EH (cell line): ENCODE measurements around the gene GM2A.
"Not testable (repeated sequence)": the region's sequence is repeated elsewhere in the genome, so short reads cannot be mapped to it uniquely, and the experiment has no call there.

ENCODE experiments used
- DNase-seq: peaks from one replicate; pipeline ENCODE4 v3.0.0-alpha.2; 2015; ENCODE audit warnings: low read depth

Gene GM2A

GRCh38 chr5:151228986-151229385 lies 24.0 kb upstream of the GM2A start:
- no peak for DNase-seq

DNA sequence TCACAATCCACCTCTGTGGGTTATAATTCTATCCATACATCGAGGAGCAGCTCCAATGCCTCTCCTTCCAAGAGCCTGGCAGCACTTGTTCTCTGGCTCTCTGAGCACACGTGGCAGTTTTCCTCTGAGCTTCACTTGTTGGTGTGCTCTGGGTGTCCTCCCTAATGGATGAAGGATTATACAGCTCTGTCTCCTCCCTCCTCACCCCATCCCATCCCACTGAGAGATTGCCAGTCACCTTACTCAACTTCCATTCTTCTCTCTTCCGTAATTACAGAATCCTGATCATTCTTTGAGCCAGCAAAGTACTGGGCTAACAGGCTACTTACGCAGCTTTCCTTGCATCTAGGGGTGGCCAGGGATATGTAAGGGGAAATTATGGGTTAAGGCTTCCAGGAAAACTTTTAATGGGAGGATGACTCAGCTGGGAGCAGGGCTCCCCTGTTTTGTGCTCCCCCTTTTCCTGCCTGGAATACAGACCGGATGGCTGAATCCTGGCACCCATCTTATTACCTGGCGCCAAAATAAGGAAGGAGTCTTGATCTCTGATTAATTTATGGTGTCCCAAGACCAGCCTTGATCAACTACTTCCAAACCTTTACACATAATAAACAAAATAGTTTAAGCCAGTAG lies 22.8 kb upstream of the GM2A start:
- no peak for DNase-seq

GRCh38 chr5:151231359-151231758 lies 21.6 kb upstream of the GM2A start:
- no peak for DNase-seq

GRCh38 chr5:151233616-151234085 lies 19.3 kb upstream of the GM2A start:
- DNase-seq: no peak

- peak; percentile 55 for DNase-seq
These were observed 18.3 kb upstream of the GM2A start for GRCh38 chr5:151234476-151235238.

DNA sequence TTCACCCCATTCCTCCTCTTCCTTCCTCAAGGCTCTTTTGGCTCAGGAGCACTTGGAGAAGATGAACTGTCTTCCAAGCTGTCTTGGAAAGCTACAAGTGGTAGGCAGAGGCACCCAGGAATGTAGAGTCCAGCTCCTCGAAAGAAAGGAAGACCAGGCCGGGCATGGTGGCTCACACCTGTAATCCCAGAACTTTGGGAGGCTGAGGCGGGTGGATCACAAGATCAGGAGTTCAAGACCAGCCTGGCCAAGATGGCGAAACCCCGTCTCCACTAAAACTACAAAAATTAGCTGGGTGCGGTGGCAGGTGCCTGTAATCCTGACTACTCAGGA lies 17.8 kb upstream of the GM2A start:
- not testable (repeated sequence) for DNase-seq

GRCh38 chr5:151236888-151237287 lies 16.1 kb upstream of the GM2A start:
- no peak for DNase-seq

DNA sequence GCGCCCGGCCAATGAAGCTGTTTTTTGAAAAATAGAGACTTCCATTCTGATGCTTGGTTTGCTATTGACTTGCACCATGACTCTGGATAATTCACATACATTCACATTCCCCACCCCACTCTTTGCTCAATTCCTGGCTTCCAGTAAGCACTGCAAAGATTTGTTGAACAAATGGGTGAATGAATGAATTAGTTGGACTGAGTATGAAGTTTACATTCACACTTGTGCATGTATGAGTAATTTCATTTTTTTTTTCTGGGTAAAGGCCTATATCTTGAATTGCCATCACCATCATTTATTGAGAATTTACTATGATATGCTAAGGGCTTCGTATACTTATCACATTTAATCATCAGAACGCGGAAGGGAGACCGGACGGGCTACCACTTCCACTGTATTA lies 15.3 kb upstream of the GM2A start:
- DNase-seq: no peak

DNA sequence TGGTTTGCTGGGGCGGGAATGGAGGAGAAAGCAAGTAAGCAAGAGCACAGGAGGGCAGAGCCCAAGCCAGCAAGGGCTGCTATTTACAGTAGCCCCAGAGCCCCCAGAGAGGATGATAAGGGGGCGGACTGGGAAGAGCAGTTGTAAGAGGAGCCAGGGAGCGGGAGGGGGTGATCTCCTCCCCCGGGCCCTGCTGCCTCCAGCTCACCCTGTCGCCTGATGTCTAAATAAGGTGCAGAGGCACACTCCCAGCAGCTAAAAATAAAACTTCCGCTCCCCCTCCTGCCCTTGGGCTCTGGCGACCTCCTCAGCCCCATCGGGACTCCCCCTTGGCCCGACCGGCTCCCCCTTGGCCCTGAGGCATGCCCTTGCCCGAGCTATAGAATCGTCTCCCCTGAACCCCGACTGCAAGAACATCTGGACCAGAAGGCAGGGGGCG lies 14.7 kb upstream of the GM2A start:
- DNase-seq: peak; percentile 24

- DNase-seq: peak; percentile 73
These were observed 13.6 kb upstream of the GM2A start for GRCh38 chr5:151239237-151239861.

DNA sequence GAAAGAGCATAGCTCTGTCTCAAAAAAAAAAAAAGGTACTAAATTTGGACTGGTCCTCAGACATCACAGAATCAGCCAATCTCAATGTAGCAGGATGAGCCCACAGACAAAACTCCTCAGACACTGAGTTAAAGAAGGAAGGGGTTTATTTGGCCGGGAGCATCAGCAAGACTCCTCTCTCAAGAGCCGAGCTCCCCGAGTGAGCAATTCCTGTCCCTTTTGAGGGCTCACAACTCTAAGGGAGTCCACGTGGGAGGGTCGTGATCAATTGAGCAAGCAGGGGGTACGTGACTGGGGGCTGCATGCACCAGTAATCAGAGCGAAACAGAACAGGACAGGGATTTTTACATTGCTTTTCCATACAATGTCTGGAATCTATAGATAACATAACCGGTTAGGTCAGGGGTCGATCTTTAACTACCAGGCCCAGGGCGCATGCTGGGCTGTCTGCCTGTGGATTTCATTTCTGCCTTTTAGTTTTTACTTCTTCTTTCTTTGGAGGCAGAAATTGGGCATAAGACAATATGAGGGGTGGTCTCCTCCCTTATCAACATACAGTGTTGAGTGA lies 12.6 kb upstream of the GM2A start:
- DNase-seq: not testable (repeated sequence)

- DNase-seq: no peak
These were observed 11.9 kb upstream of the GM2A start for GRCh38 chr5:151240924-151241635.

DNA sequence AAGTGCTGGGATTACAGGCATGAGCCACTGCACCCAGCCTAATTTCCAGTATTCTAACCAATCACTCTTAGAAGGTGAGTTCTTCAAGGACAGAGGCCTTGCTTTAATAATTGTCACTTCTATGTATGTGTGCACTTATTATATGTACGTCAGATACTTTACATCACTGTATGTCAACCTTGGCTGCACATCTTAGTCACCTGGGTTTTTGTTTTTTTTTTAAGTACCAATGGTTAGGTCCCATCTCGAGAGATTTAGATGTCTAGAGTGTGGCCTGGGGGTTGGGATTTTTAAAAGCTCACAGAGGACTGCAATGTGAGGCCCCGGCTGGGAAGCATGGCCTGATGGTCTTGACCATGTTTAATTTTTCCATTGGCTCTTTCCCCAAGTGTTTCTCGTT lies 9.9 kb upstream of the GM2A start:
- no peak for DNase-seq

- DNase-seq: no peak
These were observed 9.4 kb upstream of the GM2A start for GRCh38 chr5:151243564-151243963.

DNA sequence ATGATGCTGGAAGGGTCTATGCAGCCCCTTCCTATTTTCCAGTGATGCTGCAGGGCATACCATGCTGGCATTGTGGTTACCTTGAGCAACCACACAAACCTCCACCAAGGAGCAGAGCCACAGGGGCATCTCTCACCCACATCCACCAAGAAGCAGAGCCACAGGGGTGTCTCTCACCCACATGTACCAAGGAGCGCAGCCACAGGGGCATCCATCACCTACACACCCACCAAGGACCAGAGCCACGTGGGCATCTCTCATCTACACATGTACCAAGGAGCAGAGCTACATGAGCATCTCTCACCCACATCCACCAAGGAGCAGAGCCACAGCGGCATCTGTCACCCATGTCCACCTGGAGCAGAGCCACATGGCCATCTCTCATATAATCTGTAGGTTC lies 8.8 kb upstream of the GM2A start:
- DNase-seq: no peak

DNA sequence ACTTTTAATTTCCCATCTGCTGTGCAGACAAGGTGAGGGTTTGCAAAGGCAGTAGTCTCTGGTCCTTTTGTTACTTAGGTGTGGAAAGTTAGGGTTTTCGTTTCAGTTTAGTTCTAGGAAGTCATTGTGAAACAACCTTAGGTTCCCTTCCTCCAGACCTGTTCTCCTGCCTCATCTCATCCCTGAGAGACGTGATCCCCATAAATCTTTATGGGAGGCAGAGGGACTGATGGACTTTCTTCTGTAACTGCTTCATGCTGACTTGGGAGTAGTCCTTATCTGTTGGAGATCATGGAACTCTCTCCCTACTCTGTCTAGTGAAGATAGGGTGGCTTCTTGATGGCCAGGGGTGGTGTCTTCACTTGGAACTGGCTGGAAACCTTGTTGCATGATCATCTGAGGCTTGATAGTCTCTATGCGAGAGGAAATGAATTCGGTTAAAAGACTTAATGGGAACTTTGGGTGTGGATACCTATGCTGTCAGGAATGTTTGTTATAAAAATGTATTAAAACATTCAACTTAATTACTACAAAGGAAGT lies 7.2 kb upstream of the GM2A start:
- DNase-seq: no peak

DNA sequence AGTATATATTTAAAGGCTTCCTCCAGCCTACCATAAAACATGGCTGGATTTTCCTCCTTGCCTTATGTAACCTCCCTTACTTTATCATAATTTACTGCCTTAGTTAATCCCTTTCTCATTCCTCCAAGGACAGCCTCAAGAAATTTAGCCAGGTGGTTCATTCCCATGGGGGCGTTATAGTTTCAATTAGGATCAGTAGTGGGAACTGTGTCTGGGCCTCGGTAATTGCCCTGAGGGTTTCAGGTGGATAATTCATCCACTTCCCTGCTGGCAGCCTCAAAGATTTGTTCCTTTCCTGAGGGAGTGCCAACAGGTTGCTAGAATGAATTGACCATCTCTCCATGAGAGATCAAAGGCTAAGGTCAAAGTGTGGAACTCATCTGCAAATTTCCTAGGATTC lies 4.3 kb upstream of the GM2A start:
- no peak for DNase-seq

- no peak for DNase-seq
These were observed 3.7 kb upstream of the GM2A start for GRCh38 chr5:151249281-151249680.

DNA sequence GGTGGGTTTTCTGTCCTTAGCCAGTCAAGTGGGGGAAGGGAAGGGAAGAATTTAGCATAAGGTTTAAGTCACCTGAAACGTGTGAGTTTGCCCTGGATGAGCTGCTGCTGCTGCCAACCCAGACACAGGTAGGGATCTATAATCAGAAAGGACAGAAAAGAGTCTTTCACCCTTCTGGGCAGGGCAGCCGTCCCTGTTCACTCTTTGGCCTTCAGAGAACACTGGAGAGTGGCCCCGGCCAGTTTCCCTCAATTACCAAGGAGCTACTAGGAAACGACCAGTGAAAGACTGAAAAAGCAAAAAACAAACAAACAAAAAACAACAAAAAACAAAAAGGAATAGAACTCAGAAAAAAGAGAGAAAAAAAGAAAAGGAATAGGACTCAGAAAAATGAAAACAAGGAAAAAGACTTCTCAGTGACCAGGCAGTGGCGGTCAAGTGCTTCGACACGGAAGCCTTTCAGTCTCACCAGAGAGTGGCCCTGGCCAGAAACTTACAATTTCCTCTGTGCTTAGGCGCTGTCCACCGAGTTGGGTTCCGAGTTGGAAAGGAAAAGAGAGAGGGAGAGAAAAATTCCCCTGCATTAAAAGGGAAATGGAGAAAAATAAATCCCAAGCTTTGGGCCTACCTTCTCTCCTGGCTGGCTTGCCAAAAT lies 2.5 kb upstream of the GM2A start:
- DNase-seq: no peak

DNA sequence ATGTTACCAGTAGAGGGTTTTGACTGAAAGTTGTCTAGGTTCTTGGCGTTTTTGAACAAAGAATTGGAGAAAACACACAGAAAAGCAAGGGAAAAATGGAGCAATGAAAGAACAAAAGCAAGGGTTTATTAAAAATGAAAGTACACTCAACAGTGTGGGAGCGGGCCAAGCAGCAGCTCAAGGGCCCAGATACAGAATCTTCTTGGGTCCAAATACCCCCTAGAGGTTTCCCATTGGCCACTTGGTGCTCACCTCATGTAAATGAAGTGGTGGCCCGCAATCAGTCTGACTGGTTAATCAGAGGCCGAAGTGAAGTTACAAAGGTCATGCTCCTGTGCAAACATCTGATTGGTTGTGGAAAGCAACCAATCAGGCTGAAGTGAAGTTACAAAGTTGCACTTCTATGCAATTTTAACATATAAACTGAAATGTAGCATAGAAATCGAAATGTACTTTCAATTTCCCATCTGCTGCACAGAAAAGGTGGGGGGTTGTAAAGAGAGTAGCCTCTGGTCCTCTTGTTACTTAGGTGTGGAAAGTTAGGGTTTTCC lies 1.9 kb upstream of the GM2A start:
- DNase-seq: no peak

DNA sequence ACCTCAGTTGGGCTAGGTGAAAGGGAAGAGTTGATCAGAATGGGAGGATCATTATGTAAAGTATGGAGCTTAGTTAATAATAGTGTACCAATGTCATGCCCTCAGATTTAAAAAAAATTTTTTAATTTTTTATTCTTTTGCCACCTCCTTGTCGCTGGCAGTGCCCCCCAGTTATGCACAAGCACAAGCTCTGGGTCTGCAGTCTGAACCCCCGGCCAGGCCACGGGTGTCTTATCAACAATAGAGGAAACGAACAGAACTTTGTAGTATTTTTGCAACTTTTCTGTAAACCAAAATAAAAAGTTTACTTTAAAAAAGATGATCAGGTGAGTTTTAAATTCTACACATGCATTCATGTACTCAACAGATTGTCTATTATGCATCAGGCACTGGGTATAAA lies 1.4 kb upstream of the GM2A start:
- no peak for DNase-seq
